Suprapubic skin (tissue), 4 donors: ENCODE data around the gene HSPA8. TPM values are rescaled to one million over a fixed set of nuclear protein-coding genes. Genes with fewer than 3 reads are reported as not detected.
A peak's percentile ranks its signal among the peaks of the same experiment; 100 is the strongest.

ENCODE experiments used
- DNase-seq, 2 donors: peaks; one replicate each; pipeline ENCODE4 v3.0.0-alpha.2; 2019; ENCODE audit warnings: low spot score in 2 of 2
- H3K27ac ChIP-seq: fragments of 200-600 bp; sonication (generic); one replicate; pipeline ENCODE4 v1.5.1; 2019
- H3K27me3 ChIP-seq: fragments of 200-600 bp; sonication (generic); one replicate; pipeline ENCODE4 v1.5.1; 2019
- H3K36me3 ChIP-seq: fragments of 200-600 bp; sonication (generic); one replicate; pipeline ENCODE4 v1.5.1; 2019
- H3K4me1 ChIP-seq: fragments of 200-600 bp; sonication (generic); one replicate; pipeline ENCODE4 v1.5.1; 2019
- H3K4me3 ChIP-seq: fragments of 200-600 bp; sonication (generic); one replicate; pipeline ENCODE4 v1.5.1; 2019; ENCODE audit warnings: mild to moderate bottlenecking
- H3K9me3 ChIP-seq: fragments of 200-600 bp; sonication (generic); one replicate; pipeline ENCODE4 v1.5.1; 2019
- EP300 ChIP-seq: sonication (generic); formaldehyde crosslinking; IDR thresholded peaks from one replicate; pipeline ENCODE4 v1.6.1; 2017; ENCODE audit warnings: antibody characterized with exemption
- POLR2A ChIP-seq, 2 donors: fragments of 450-650 bp; IDR thresholded peaks; one replicate each; pipeline ENCODE4 v1.6.1; 2017; ENCODE audit warnings: antibody characterized with exemption in 2 of 2, mild to moderate bottlenecking in 2 of 2, moderate library complexity in 2 of 2
- POLR2AphosphoS5 ChIP-seq, 3 donors: sonication (generic); formaldehyde crosslinking; IDR thresholded peaks; one replicate each; pipeline ENCODE4 v1.6.1; 2017; ENCODE audit warnings: antibody characterized with exemption in 3 of 3
- WGBS: methylation state at CpG from one replicate; pipeline ENCODE4 v1.1.5; 2018; 5-methylcytosine and 5-hydroxymethylcytosine counted together
- total RNA-seq, 4 donors: library from RNA; depleted of rRNA; stranded (reverse); fragments of >200 nt; gene quantifications; one replicate each; pipeline ENCODE4 v1.1.0, GENCODE V29; 2016
- TF ChIP-seq, protein P1 (sequence below), 2 donors: fragments of 200-600 bp in 1 of 2; fragments of 450-650 bp in 1 of 2; sonication (generic) in 1 of 2; IDR thresholded peaks; one replicate each; pipeline ENCODE4 v1.5.1; 2016 to 2019; ENCODE audit warnings: antibody characterized with exemption in 2 of 2, mild to moderate bottlenecking in 1 of 2, moderate library complexity in 1 of 2

Gene HSPA8
- total RNA-seq, 4 donors from 2014 or later: 212 to 708 (median 560) TPM

DNA sequence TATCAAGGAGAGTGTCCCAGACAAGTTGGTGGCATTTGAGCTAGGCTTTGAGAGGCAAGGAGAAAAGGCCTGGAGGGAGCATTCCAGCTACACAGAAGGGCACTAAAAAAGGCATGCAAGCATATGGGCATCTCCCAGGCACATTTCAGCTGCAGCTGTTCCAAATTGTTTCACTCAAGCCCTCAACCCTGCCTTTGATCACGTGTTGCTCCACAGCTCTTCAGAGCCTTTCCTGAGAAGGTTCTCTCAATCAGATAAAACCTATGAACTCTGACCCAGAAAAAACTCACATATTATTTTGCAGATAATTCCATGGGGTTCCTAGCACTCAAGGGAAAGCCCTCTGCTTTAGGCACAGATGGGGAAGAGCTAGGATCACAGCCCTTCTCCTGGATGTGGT, 24.4 kb upstream of the HSPA8 start:
- H3K4me1 ChIP-seq: peaks cover 3% of the 10 kb centered on the region
- TF ChIP-seq, protein P1, sequence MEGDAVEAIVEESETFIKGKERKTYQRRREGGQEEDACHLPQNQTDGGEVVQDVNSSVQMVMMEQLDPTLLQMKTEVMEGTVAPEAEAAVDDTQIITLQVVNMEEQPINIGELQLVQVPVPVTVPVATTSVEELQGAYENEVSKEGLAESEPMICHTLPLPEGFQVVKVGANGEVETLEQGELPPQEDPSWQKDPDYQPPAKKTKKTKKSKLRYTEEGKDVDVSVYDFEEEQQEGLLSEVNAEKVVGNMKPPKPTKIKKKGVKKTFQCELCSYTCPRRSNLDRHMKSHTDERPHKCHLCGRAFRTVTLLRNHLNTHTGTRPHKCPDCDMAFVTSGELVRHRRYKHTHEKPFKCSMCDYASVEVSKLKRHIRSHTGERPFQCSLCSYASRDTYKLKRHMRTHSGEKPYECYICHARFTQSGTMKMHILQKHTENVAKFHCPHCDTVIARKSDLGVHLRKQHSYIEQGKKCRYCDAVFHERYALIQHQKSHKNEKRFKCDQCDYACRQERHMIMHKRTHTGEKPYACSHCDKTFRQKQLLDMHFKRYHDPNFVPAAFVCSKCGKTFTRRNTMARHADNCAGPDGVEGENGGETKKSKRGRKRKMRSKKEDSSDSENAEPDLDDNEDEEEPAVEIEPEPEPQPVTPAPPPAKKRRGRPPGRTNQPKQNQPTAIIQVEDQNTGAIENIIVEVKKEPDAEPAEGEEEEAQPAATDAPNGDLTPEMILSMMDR (IDR thresholded peaks at IDR 0.05): no peak
- TF ChIP-seq POLR2A (IDR thresholded peaks at IDR 0.05) (no peak), EP300 (no peak), POLR2AphosphoS5 (IDR thresholded peaks at IDR 0.05) (no peak)
- no peaks in the 10 kb centered on the region for H3K36me3 ChIP-seq
- no peaks in the 10 kb centered on the region for H3K9me3 ChIP-seq
- whole genome bisulfite sequencing: 55% methylated on average over 1 of the region's 1 CpG
- no peak overlapping the region for H3K27ac ChIP-seq
- H3K4me3 ChIP-seq: no peak overlapping the region
- no peaks in the 10 kb centered on the region for H3K27me3 ChIP-seq
- DNase-seq: no peak

DNA sequence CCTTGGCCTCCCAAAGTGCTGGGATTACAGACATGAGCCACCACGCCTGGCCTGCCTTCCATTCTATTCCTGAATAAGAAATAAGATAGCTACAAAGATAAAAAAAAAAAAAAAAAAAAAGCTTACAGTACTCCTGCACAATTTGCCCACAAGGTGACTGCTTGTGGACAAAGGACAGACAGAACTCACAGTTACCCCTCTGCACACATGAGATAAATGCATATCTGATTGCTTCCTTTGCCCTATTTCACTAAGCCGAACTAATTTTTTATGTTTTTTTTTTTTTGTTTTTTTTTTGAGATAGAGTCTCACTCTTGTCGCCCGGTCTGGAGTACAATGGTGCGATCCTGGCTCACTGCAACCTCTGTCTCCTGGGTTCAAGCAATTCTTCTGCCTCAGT, 23.6 kb upstream of the HSPA8 start:
- H3K27me3 ChIP-seq: no peaks in the 10 kb centered on the region
- TF ChIP-seq, protein P1 (IDR thresholded peaks at IDR 0.05): no peak
- TF ChIP-seq EP300 (no peak), POLR2AphosphoS5 (IDR thresholded peaks at IDR 0.05) (no peak), POLR2A (IDR thresholded peaks at IDR 0.05) (no peak)
- no peaks in the 10 kb centered on the region for H3K36me3 ChIP-seq
- no peak overlapping the region for H3K4me3 ChIP-seq
- H3K4me1 ChIP-seq: peaks cover 3% of the 10 kb centered on the region
- no peak for DNase-seq
- H3K9me3 ChIP-seq: no peaks in the 10 kb centered on the region
- H3K27ac ChIP-seq: no peak overlapping the region
- 91% methylated on average over 5 of the region's 5 CpGs for WGBS

DNA sequence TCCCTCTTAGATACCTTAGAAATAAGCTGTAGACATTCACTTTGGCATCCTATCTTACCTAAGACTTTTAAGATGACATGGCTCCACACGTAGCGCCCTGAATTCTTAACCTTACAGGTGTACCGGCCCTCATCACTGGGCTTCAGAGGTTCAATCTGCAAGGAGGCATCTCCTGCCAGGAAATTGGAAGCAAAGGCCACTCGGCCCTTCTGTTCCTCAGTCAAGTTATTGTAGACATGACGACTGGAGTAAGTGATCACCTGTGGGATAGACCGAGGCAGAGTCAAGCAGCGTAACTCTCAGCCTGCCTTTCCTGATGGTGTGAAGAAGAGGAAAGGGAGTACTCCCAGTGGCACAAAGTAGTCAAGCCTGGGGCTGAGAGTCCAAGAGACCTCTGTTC, 22.5 kb upstream of the HSPA8 start:
- H3K27ac ChIP-seq: no peak overlapping the region
- 97% methylated on average over 7 of the region's 7 CpGs for WGBS
- peaks cover 3% of the 10 kb centered on the region for H3K4me1 ChIP-seq
- TF ChIP-seq, protein P1 (IDR thresholded peaks at IDR 0.05): no peak
- TF ChIP-seq EP300: no peak
- TF ChIP-seq POLR2A (IDR thresholded peaks at IDR 0.05): no peak
- no peak for TF ChIP-seq POLR2AphosphoS5 (IDR thresholded peaks at IDR 0.05)
- H3K9me3 ChIP-seq: no peaks in the 10 kb centered on the region
- H3K4me3 ChIP-seq: no peak overlapping the region
- H3K27me3 ChIP-seq: no peaks in the 10 kb centered on the region
- no peaks in the 10 kb centered on the region for H3K36me3 ChIP-seq
- DNase-seq: no peak

DNA sequence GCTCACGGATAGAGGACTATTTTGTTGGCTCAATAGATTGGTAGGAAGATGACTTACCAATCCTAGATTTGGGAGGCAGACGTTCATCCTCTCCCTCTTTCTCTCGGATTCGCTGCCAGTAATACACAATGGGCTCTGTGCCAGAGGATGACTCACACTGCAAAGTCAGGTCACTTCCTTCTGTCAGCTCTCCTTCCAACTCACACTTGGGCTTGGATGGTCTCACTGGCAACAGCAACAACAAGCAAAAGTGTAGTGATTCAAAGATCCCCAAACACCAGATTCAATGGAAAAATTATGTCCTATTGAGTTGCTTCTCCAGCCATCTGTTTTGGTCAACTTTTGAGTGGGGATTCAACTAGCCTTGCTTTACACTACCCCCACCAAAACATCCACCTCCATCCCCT, 21.7 kb upstream of the HSPA8 start:
- TF ChIP-seq POLR2AphosphoS5 (IDR thresholded peaks at IDR 0.05) (no peak), POLR2A (IDR thresholded peaks at IDR 0.05) (no peak)
- peak; percentile 80 to 88 for DNase-seq

DNA sequence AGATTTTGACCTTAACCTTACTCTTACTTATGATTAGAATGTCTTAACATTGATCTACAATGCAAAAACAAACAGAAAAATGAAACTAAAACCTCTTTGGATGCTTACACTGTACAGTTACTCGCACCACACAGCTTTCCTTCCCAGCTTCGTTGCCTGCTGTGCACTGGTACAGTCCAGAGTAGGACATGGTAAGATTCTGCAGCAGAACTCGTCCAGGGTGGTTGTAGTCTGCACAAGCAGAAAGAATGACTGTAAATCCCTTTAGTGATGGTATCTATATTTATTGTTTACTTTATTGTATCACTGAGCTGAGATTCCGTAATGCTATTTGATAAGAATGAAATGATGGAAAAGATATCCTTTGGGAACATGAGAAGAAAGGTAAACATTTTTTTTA, 21.0 kb upstream of the HSPA8 start:
- H3K27ac ChIP-seq: no peak overlapping the region
- TF ChIP-seq EP300: no peak
- no peak for TF ChIP-seq POLR2A (IDR thresholded peaks at IDR 0.05)
- TF ChIP-seq, protein P1 (IDR thresholded peaks at IDR 0.05): no peak
- no peak for TF ChIP-seq POLR2AphosphoS5 (IDR thresholded peaks at IDR 0.05)
- H3K4me3 ChIP-seq: no peak overlapping the region

More for the DNA sequence above, 21.7 kb upstream of the HSPA8 start:
- Histone ChIP-seq H3K27ac (no peak overlapping the region), H3K36me3 (no peaks in the 10 kb centered on the region), H3K4me1 (peaks cover 3% of the 10 kb centered on the region), H3K4me3 (no peak overlapping the region), H3K9me3 (no peaks in the 10 kb centered on the region), H3K27me3 (no peaks in the 10 kb centered on the region)
- WGBS: 5% methylated on average over 4 of the region's 4 CpGs

DNA sequence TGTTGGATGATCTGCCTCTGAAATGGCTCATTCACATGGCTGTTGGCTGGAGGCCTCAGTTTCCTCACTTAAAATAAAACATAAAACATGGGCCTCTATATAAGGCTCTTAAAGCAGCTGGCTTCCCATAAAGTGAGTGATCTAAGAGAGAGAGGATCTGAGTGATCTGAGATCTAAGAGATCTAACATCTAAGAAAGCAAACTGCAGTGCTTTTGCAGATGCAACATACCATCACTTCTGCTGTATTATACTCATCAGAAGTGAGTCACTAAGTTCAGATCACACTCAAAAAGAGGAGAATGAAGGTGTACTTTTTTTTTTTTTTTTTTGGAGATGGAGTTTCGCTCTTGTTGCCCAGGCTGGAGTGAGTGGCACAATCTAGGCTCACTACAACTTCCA, 18.1 kb upstream of the HSPA8 start:
- H3K9me3 ChIP-seq: no peaks in the 10 kb centered on the region
- H3K27me3 ChIP-seq: no peaks in the 10 kb centered on the region
- no peak overlapping the region for H3K4me3 ChIP-seq
- 100% methylated on average over 1 of the region's 1 CpG for WGBS
- no peak for DNase-seq
- TF ChIP-seq EP300: no peak
- TF ChIP-seq, protein P1 (IDR thresholded peaks at IDR 0.05): no peak
- TF ChIP-seq POLR2A (IDR thresholded peaks at IDR 0.05): no peak
- no peak for TF ChIP-seq POLR2AphosphoS5 (IDR thresholded peaks at IDR 0.05)
- H3K27ac ChIP-seq: no peak overlapping the region
- H3K4me1 ChIP-seq: peaks cover 3% of the 10 kb centered on the region
- no peaks in the 10 kb centered on the region for H3K36me3 ChIP-seq

More for the DNA sequence above, 21.0 kb upstream of the HSPA8 start:
- Histone ChIP-seq H3K4me1 (peaks cover 3% of the 10 kb centered on the region), H3K9me3 (no peaks in the 10 kb centered on the region), H3K36me3 (no peaks in the 10 kb centered on the region), H3K27me3 (no peaks in the 10 kb centered on the region)
- DNase-seq: no peak
- 84% methylated on average over 4 of the region's 4 CpGs for WGBS
